ENCODE results near the gene ADORA2B.
"Not testable (repeated sequence)": the region's sequence is repeated elsewhere in the genome, so short reads cannot be mapped to it uniquely, and the experiment has no call there.

ADORA2B gene

DNA sequence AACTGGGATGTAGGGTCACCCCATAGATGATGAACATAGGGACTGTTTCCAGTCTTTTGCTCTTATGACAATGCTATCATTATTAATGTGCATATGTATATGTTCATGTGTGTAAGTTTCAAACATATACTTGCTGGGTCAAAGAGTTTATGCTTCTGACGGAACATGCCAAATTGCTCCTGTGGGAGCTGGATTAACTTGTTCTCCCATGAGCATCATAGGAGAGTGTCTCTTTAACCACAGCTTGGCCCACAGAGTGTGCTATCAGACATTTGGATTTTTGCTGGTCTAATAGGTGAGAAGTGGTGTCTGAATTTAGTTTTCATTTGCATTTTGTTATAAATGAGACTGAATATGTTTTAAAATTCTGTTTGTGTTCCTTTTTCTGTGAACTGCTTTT lies 22.3 kb upstream of the ADORA2B start:
- DNase-seq (ENCODE audit: low spot score): no peak

DNA sequence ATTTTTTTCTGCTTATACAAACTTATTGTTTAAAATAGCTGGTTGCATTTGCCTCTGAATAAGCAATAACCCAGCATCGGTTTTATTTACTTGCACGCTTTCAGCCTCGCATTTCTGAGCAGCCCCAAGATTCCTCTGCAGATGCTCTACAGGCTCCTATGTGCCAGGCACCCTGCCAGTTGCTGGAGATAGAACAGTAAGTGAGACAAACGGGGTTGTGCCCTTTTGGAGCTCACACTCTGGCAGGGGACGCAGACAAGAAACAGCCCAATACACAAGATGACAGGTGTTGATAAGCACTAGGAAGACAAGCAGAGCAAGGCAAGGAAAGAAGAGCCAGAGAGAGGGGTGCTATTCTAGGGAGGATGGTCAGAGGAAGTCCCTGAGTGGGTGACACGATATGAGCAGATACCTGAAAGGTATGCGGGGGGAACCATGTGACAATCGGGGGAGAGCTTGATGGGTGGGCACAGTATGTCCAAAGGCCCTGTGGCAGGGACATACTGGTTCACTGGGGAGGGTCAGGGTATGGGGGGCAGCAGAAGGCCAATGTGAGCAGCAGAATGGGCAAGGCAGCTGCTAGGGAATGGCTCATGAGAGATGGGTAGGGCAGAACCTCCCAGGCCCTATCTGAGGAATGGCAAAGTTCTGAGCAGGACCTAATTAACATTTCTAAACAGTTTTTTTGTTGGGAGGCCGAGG lies 18.7 kb upstream of the ADORA2B start:
- DNase-seq (ENCODE audit: low spot score): no peak

DNA sequence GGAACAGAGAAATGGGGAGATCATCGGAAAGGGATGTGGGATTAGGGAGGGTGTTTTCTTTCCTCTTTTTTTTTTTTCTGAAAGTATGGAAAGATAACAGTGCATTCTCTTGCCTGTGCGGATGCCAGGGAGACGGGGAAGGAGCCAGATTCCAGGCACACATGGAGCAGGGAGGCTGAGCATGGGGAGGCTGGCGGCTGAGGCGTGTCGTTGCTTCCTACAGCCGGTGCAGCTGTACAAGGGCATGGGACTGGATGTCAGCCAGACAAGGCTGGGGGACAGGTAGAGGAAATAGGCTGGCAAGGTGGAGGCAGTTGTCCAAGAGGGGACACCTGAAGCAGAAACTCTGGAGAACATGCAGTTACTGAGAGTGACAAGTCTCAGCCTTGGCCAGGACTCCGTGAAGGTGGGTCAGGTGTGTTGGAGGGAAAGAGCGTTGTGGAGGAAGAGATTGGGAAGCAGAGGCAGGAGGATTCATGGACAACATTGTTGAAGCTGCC lies 16.6 kb upstream of the ADORA2B start:
- no peak for DNase-seq (ENCODE audit: low spot score)

DNA sequence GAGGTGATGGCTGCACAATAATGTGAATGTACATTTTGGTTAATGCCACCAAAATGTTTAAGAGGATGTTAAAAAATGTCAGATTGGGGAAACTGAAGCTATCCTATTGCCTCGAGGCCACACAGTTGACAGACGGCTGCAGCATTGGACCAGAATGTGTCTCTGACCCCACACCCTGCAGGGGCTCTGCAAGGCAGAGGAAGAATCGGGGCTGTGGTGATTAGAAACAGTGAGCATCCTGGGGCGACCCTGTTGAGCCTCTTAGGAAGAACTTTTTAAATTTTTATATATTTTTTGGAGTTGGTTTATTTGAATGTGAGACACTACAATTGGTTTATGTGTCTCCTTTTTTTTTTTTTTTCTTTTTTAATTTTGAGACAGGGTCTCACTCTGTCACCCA lies 15.0 kb upstream of the ADORA2B start:
- DNase-seq (ENCODE audit: low spot score): no peak

DNA sequence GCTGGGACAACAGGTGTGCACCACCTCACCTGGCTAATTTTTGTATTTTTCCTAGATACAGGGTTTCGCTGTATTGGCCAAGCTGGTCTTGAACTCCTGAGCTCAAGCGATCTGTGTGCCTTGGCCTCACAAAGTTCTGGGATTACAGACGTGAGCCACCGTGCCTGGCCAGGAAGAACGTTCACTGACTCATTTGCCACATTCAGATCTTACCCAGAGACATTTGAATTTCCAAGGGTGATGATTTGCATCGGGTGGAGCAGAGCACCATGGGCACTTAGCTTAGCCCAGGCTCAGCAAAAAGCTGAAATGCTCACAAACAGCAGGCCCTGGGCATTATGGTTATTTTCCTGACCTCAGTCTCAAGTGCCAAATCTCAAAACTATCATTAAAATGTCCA lies 14.5 kb upstream of the ADORA2B start:
- DNase-seq (ENCODE audit: low spot score): no peak

DNA sequence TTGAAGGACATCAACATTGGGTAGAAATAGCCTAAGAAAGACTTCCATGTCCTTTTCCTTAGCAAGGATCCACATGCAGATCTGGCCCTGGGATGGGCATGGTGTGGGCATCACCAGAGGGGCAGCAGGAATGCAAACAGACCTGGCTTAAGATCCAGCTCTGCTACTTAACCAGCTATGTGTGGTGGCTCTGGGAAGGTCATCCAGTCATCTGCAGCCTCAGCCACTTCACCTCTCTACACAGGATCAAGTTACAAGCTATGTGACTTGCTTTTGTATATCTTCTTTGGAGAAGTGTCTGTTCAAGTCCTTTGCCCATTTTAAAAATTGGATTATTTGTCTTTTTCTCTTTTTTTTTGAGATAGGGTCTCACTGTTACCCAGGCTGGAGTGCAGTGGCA lies 13.5 kb upstream of the ADORA2B start:
- DNase-seq (ENCODE audit: low spot score): no peak

DNA sequence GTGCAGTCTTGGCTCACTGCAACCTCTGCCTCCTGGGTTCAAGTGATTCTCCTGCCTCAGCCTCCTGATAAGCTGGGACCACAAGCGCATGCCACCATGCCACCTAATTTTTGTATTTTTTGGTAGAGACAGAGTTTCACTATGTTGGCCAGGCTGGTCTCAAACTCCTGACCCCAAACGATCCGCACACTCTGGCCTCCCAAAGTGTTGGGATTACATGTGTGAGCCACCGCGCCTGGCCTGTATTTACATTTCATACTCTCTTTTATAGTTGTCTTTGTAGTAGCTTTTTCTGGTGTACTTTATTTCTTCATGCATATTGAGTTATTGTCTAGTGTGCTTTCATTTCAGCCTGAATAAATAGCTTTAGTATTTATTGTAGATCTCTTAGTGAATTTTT lies 10.1 kb upstream of the ADORA2B start:
- no peak for DNase-seq (ENCODE audit: low spot score)

DNA sequence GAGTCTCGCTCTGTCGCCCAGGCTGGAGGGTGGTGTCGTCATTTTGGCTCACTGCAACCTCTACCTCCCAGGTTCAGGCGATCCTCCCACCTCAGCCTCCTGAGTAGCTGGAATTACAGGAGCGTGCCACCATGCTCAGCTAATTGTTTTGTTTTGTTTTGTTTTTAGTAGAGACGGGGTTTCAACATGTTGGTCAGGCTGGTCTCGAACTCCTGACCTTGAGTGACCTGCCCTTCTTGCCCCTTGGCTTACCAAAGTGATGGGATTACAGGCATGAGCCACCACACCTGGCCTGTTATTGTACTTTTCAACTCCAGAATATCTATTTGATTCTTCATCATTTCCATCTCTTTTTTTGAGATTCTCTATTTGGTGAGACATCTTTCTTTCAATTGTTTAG lies 9.0 kb upstream of the ADORA2B start:
- DNase-seq (ENCODE audit: low spot score): no peak

DNA sequence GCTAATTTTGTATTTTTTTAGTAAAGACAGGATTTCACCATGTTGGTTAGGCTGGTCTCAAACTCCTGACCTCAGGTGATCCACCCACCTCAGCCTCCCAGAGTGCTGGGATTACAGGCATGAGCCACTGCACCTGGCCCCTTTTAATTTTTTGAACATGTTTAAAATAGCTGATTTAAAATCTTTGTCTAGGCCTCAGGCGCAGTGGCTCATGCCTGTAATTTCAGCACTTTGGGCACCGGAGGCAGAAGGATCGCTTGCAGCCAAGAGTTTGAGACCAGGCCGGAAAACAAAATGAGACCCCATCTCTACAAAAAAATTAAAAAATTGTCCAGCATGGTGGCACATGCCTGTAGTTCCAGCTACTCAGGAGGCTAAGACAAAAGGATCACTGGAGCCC lies 8.4 kb upstream of the ADORA2B start:
- not testable (repeated sequence) for DNase-seq (ENCODE audit: low spot score)

DNA sequence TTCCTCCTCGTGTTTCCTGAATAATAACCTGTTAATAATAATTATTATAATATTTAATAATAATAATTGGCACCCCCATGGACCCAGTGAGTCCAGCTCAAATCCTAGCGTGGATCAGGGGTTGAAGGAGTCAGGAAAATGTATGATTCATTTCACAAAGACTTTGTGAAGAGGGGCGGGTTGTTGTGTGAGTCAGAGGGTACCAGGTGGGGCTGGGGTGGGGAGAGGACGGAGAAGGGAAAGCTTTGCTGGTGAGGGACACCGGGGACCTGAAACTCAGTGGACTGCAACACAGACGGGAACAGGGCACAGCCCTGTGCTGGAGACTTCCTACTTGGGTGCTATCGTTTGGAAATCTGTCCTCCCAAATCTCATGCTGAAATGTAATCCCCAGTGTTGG lies 3.1 kb upstream of the ADORA2B start:
- no peak for DNase-seq (ENCODE audit: low spot score)

DNA sequence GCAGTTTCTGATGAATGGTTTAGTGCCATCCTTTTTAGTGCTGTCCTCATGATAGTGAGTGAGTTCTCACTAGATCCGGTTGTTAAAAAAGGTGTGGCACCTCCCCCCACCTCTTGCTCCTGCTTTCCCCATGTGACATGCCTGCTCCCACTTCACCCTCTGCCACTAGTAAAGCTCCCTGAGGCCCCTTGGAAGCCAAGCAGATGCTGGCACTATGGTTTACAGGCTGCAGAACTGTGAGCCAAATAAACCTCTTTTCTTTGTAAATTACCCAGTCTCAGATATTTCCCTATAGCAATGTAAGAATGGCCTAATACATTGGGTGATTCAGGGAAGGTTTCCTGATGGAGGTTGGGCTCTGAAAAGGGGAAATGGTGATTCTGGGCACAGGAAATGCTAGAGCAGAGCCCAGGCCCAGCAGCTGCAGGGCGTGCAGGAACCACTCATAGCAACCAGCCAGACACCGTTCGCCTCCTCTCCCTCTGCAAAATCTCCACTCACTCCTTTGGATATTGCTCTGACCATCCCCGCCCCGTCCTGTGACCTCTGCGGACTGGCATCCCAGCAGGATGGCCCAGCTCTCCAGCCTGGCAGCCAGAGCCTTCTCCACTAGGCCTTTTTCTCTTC lies 2.6 kb upstream of the ADORA2B start:
- DNase-seq (ENCODE audit: low spot score): no peak

DNA sequence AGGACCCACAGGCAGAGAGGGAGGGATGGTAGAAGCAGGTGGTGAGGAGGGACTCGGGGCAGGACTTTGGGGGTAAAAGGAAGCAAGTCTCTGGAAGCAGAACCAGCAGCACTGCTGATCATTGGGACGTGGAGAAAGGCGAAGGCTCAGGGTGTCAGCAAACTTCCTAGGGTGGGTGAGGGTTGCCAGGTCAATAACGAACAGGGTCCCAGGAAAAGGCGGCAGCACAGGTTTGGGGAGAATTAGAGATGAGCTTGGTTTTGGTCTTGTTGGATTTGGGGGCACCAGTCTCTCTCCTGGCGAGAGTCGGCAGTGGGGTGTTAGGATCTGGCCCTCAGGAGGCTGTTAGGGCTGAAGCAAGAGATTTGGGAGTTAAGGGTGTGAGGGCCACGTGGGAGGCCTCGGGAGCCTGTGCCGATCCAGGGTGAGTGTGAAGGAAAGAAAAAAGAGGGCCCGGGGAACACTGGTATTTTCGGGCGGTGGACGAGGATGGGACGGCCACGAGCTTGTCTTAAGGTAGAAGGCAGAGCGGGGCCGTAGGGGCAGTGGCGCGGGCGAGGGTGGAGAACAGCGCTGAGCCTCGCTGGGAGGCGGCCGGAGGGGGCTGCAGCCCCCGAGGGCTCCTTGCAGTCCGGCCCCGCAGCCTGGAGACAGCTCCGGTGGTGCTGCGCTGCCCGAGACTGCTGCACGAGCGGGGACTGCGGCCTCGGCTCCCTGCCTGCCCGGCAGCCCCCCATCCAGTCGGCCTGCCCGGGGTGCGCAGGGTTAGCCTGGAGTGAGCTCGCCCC lies 765 bp upstream of the ADORA2B start:
- no peak for DNase-seq (ENCODE audit: low spot score)

DNA sequence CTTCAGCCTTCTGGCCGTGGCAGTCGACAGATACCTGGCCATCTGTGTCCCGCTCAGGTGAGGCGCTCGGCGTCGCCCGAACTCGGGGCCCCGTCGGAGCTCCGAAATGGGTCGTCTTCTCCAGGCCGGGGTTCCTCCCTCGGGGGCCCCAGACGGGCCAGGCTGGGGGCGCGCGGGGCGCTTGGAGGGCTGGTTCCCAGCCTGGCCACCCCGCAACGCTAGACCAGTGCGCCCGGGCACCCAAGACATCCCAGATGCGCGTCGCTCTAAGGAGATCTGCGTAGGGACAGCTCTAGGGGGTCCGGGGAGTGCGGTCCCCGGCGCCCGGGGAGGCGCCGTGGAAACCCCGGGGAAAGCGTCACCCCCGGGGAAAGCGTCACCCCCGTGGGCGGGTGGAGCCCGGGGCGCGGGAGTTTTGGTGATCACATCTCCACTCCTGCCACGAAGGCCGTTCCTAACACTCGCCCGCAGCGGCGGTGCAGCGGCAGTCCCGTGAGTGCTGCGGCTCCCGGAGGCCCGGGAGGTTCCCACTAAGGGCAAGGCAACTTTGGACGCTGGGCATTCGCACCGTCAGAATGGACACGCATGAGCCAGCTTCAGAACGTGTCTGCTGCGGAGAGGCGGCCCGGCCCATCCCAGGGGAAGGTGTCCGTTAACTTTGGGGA lies 729 bp downstream of the ADORA2B start:
- no peak for DNase-seq (ENCODE audit: low spot score)

DNA sequence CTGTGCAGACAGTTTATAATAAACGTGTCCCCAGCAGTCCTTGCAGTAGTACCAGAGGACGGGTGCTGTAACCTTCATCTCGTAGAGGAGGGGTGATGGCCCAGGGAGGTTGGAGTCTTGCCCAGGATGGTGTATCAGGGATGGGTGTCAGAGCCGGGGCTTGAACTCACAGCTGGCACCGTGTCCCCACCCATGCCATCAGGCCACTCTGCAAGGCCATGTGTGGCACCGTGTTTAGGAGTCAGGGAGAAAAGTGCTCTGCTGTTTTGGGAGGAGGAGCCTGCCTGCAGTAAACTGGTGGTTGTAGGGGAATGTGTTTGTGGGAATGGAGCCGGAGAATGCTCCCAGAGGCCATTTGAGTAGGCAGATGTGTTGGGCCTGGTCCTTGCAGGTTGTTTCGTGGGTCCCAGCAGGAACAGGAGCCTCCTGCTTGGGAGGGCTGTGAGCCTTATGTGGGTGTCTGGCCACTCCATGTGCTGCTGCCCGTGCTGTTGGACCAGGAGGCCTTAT lies 1.7 kb downstream of the ADORA2B start:
- DNase-seq (ENCODE audit: low spot score): no peak

DNA sequence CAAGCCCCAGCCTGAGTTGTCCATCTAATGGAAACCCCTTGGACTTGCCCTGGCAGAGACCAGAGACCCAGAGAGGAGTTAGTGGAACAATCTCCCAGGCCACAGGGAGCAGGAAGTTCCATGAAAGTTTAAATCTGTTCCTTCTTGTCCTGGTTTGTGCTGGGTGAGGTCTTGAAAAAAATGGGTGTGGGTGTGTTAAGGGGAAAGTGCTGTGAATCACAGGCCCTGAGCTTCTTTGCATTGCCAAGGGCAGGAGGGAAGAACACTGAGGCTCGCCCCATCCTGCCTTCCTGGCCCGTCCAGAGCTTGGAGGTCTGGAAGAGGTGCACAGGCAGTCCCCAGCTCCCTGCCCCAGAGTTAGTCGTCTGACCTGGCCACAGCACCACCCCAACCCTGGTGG lies 2.3 kb downstream of the ADORA2B start:
- DNase-seq (ENCODE audit: low spot score): no peak

DNA sequence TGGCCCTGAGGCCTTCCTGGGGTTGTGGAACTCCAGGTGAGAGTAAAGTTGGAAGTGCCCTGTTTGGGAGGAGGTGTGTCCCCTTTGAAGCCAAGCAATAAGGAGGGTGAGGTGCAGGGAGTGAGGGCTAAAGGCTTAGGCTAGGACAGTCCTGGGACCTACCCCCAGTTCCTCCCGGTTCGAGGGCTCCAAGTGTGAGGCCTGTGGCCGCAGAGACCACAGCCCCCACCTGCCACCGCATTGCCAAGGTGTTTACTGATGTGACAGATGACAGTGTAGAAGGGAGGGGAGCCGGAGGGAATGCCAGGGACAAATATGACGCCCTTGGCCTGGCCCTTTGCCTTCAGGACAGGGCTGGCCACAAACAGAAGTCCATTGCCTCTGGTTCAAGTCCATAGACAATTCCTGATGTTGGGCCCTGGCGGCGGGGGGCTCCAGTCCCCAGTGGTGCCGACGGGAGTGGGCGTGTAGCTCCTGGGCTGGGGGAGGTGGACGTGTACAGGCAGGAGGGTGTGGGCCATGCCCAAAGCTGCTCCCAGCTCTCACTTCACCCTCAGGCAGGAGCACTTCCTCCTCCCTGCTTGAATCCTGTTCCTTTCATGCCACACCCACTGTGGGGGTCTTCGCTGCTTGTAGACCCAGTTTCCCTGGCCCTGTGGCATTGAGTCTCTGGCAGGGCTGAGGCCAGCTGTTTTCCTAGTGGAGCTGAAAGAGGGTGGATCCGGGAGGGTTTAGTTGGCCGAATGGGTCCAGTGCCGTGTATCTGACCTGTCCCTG lies 3.2 kb downstream of the ADORA2B start:
- no peak for DNase-seq (ENCODE audit: low spot score)

DNA sequence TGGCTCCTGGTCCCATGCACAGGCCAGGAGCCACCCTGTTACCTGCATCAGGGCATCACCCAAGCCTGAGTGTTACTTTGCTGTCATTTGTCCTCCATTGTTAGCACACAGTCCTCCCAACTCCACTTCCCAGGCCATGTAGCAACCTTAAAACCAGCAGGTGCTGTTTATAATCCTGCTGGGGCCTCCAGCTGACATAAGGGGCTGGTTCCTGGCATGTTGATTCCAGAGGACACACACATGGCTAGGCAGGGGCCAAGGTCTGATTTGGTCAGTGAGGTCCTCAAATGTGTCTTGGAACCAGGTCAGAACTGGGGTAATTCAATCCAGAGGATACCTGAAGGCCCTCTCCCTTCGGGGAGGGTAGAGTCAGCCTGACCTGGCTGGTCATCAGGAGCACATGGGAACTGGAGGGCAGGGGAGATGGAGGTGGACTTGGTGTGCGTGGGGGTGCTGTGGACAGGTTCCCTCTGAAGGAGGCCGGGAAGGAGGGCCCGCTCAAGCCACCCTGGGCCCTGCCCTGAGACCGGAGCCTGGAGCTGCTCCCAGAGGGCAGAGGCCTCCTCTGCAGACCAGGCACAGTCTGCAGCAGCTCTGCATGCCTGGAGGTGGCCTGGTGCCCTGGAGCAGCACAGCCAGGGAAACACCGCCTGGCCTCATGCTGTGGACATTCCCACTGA lies 6.6 kb downstream of the ADORA2B start:
- DNase-seq (ENCODE audit: low spot score): no peak

DNA sequence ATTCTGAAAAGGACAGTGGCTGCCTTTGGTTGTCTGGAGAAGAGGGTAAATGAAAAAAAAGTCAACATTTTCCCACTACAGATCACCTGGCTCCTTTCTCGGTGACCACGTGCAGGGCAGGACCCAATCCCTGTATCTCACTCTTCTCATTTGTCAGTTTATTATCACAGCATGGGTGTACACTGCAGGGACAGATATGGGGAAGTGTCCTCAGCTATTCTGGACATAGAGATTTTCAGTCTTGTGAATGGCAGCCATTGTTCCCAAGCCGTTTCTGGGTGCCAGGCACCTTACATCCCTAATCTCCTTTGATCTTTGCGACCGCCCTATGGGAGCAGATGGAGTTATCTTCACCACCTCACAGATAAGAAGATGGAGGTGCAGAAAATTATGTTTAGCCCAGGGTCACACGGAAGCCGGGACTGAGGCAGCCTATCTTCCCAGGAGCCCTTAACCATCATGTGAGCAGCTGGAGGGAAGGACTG lies 7.2 kb downstream of the ADORA2B start:
- DNase-seq (ENCODE audit: low spot score): no peak

DNA sequence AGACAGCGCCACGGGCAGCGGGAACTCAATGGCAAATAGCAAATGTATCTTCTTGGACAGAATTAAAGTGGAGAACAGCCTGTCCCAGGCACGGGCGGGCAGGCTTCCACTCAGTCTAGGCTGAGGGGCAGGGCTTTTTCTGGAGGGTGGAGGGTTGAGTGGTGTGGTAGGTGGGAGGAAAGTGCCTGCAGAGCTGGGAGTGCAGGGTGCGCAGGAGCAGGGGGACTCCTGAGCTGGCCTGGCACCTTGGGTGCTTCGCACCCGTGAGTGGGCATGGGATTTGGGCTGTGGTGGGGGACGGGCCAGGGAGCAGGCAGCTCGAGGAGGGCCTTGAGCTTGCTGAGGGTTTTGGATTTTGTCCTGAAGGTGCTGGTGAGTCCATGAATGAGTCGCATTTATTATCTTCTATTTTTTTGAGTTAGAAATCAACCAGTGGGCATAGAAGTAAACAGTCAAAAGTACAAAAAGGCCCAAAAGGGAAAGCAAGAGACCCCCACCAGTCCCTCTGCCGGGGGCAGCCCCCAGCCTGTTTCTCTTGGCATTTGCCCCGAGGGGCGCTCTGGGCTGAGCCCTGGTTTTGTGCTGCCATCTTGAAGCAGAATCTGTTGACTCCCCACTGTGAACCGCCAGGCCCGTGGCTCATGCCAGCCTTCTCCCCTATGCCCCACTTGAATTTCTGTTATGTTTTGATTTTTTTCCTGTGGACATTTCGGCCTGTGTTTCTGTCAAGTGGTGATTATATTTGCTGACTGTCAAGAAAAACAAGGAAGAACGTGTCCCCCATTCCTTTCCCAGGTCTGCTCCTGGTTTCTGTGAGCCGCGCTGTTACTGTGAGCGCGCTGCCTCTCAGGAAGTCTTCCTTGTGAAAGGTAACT lies 8.2 kb downstream of the ADORA2B start:
- no peak for DNase-seq (ENCODE audit: low spot score)

DNA sequence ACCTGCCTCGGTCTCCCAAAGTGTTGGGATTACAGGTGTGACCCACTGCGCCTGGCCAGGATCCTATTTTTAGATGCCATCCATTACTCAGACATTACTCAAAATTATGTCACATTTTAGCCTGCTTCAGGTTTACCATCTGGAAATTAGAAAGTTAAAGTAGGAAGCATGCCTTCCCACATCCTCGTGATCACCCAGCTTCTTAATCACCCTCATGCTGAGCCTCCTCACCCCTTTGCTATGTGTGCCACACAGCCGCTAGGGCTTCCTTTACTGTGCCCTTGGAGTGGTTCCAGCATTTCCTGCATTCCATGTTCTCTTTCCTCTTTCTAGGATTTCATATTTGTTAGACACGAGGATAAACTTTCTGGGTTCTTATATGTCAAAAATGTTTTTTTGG lies 9.3 kb downstream of the ADORA2B start:
- DNase-seq (ENCODE audit: low spot score): no peak
